Measurements from ENCODE around the gene PUS1. TPM values are rescaled to one million over a fixed set of nuclear protein-coding genes. Genes with fewer than 3 reads are reported as not detected.
"Not testable (repeated sequence)": the region's sequence is repeated elsewhere in the genome, so short reads cannot be mapped to it uniquely, and the experiment has no call there.

PUS1 gene
- total and polyA plus RNA-seq, 9 of the 15 experiments (the other 6 are each of a cell fraction or from before 2014, with no cell fraction given): 1.9 to 90.8 (median 30.0) TPM

DNA sequence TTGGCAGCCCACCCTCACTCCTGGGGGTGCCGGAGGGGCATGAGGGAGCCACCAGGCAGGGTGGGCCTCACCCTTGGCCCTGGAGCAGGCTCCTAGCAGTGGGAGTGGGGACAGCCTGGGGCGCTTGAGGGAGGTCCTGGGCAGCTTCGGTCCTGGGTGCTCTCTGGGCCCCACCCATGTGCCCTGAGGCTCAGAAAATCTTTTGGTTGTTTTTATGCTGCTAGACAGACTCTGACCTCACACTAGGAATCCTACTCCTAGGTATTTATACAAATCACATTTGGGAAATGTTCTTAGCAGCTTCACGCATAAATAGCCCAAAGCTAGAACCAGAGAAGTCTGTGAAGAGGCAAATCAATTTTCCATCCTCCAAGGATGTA is 45.6 kb upstream of the PUS1 start (continued):
- TF ChIP-seq, protein P1, sequence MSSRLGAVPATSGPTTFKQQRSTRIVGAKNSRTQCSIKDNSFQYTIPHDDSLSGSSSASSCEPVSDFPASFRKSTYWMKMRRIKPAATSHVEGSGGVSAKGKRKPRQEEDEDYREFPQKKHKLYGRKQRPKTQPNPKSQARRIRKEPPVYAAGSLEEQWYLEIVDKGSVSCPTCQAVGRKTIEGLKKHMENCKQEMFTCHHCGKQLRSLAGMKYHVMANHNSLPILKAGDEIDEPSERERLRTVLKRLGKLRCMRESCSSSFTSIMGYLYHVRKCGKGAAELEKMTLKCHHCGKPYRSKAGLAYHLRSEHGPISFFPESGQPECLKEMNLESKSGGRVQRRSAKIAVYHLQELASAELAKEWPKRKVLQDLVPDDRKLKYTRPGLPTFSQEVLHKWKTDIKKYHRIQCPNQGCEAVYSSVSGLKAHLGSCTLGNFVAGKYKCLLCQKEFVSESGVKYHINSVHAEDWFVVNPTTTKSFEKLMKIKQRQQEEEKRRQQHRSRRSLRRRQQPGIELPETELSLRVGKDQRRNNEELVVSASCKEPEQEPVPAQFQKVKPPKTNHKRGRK (tag; IDR thresholded peaks at IDR 0.05): no peak
- TF ChIP-seq, protein P2, sequence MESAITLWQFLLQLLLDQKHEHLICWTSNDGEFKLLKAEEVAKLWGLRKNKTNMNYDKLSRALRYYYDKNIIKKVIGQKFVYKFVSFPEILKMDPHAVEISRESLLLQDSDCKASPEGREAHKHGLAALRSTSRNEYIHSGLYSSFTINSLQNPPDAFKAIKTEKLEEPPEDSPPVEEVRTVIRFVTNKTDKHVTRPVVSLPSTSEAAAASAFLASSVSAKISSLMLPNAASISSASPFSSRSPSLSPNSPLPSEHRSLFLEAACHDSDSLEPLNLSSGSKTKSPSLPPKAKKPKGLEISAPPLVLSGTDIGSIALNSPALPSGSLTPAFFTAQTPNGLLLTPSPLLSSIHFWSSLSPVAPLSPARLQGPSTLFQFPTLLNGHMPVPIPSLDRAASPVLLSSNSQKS (CRISPR knock-in tag; IDR thresholded peaks at IDR 0.05): no peak

- H4K20me1 ChIP-seq (replicated peaks; ENCODE audit: control insufficient read depth, insufficient read depth, low read length); POLR2A ChIA-PET; in situ Hi-C loops (cut with MboI); H3K9me1 ChIP-seq (ENCODE audit: control insufficient read depth, insufficient read depth, low read length); BruUV-seq (replicated peaks); H3K4me2 ChIP-seq (ENCODE audit: insufficient read depth, low read length); ATAC-seq; FAIRE-seq; intact Hi-C loops (cut with micrococcal nuclease); H3K36me3 ChIP-seq (ENCODE audit: control insufficient read depth, insufficient read depth, low read length); H2AFZ ChIP-seq (ENCODE audit: low read depth, low read length); CTCF ChIA-PET (ENCODE audit: low intra/inter-chr PET ratio); H3K9me3 ChIP-seq (replicated peaks; ENCODE audit: control insufficient read depth, insufficient read depth, low read depth, low read length); H3K9ac ChIP-seq (ENCODE audit: insufficient read depth in 1 of 2, low read depth in 2 of 2, low read length in 2 of 2); H3K27ac ChIP-seq (ENCODE audit: extremely low read depth, low read depth, low read length); H3K27me3 ChIP-seq (ENCODE audit: control insufficient read depth in 2 of 2, insufficient read depth in 2 of 2, low read length in 2 of 2); H3K4me3 ChIP-seq; DNase-seq (ENCODE audit: extremely low read depth in 1 of 4, low spot score in 3 of 4); H3K79me2 ChIP-seq (ENCODE audit: control insufficient read depth, insufficient read depth, low read length): not testable (repeated sequence)
- 19% methylated on average over 8 of the region's 8 CpGs for WGBS (ENCODE audit: insufficient coverage, low coverage, missing lambda C conversion rate)
- 0 out of 2 replicates have a peak, but pooled peaks have one; percentile 19 for TF ChIP-seq FOSL1 (tag; conservative IDR thresholded peaks at IDR 0.05)
- H3K4me1 ChIP-seq (replicated peaks in 1 of 2; ENCODE audit: control insufficient read depth in 2 of 2, insufficient read depth in 2 of 2, low read length in 2 of 2): peaks cover 6 to 16% of the 10 kb centered on the region in 2 experiments; a peak in 3 of 5 replicates
These were observed 44.0 kb upstream of the PUS1 start for GRCh38 chr12:131885076-131885475.
